Upper lobe of left lung (tissue), 6 donors: ENCODE measurements around the gene PCMTD2. TPM values are rescaled to one million over a fixed set of nuclear protein-coding genes. Genes with fewer than 3 reads are reported as not detected.

ENCODE experiments used
- ATAC-seq, 2 donors: fragments of 200-7000 bp; cut with Tn5 transposase; one replicate each; pipeline ENCODE4 v1.9.1; 2022; ENCODE audit warnings: mild to moderate bottlenecking in 2 of 2, moderate library complexity in 2 of 2; ENCODE audit not compliant: low FRiP score in 2 of 2
- DNase-seq, 2 donors: peaks; one replicate each; pipeline ENCODE4 v3.0.0-alpha.2; 2019 to 2020
- H3K27ac ChIP-seq, 4 donors: fragments of 200-600 bp; sonication (generic); one replicate each; pipeline ENCODE4 v1.5.1; 2016 to 2019
- H3K27me3 ChIP-seq, 4 donors: fragments of 200-600 bp; sonication (generic); one replicate each; pipeline ENCODE4 v1.5.1; 2017 to 2019
- H3K36me3 ChIP-seq, 4 donors: fragments of 200-600 bp; sonication (generic); one replicate each; pipeline ENCODE4 v1.5.1; 2016 to 2019
- H3K4me1 ChIP-seq, 4 donors: fragments of 200-600 bp; sonication (generic); one replicate each; pipeline ENCODE4 v1.5.1; 2018 to 2019
- H3K4me3 ChIP-seq, 4 donors: fragments of 200-600 bp; sonication (generic); one replicate each; pipeline ENCODE4 v1.5.1; 2017 to 2019; ENCODE audit warnings: mild to moderate bottlenecking in 2 of 4, moderate library complexity in 1 of 4
- H3K9me3 ChIP-seq, 4 donors: fragments of 200-600 bp; sonication (generic); one replicate each; pipeline ENCODE4 v1.5.1; 2018 to 2019
- CTCF ChIP-seq, 6 experiments: fragments of 450-650 bp in 4 of 6; fragments of 200-600 bp in 2 of 6; sonication (generic) in 2 of 6; IDR thresholded peaks; one replicate each; pipeline ENCODE4 v1.5.1; 2016 to 2019; ENCODE audit warnings: antibody characterized with exemption in 6 of 6
- EP300 ChIP-seq, 4 donors: sonication (generic); formaldehyde crosslinking; IDR thresholded peaks; one replicate each; pipeline ENCODE4 v1.5.1; 2017; ENCODE audit warnings: antibody characterized with exemption in 4 of 4, control low read depth in 2 of 4
- POLR2A ChIP-seq, 4 donors: fragments of 450-650 bp; IDR thresholded peaks; one replicate each; pipeline ENCODE4 v1.5.1; 2016 to 2017; ENCODE audit warnings: antibody characterized with exemption in 4 of 4, mild to moderate bottlenecking in 2 of 4
- POLR2AphosphoS5 ChIP-seq, 2 donors: sonication (generic); formaldehyde crosslinking; IDR thresholded peaks; one replicate each; pipeline ENCODE4 v1.5.1; 2017; ENCODE audit warnings: antibody characterized with exemption in 2 of 2
- WGBS, 2 donors: methylation state at CpG; one replicate each; pipeline ENCODE4 v1.1.5; 2017 to 2018; 5-methylcytosine and 5-hydroxymethylcytosine counted together
- total RNA-seq, 6 donors: library from RNA; depleted of rRNA in 4 of 6; stranded (reverse); fragments of >200 nt in 4 of 6; gene quantifications; one replicate each; pipeline versions ENCODE4 v1.1.0 to v1.2.1, GENCODE V29; 2016 to 2021
- donor health status: DM: no; HTN: no; CAD: no; lungs with moderate emphysema.
- donor health status: DM: no; HTN: yes; CAD: no; lungs with severe emphysema.

The PCMTD2 gene
- total RNA-seq, 6 donors from 2014 or later = 37.4 to 95.3 (median 44.4) TPM

DNA sequence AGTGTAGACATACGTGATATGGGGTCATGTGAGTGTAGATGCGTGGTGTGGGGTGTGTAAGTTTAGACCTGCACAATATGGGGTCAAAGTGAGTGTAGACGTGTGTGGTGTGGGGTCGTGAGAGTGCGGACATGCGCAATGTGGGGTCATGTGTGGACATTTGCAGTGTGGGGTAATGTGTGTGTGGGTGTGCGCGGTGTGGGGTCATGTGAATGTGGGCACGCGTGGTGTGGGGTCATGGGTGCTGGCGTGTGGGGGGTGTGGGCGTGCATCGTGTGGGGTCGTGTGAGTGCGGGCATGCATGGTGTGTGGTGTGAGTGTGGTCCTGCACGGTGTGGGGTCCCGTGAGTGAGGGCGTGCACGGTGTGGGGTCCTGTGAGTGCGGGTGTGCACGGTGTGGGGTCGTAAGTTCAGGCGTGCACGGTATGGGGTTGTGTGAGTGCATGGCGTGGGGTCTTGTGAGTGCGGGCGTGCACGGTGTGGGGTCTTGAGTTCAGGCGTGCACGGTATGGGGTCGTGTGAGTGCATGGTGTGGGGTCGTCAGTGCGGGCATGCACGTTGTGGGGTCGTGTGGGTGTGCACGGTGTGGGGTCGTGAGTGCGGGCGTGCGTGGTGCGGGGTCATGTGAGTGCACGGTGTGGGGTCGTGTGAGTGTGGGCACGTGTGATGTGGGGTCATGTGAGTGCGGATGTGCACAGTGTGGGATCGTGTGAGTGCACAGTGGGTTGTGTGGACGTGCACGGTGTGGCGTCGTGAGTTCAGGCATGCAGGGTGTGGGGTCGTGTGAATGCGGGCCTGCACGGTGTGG is 14.3 kb downstream of the PCMTD2 start:
- 94 to 96% methylated on average over 53 of the region's 53 CpGs for WGBS, 2 donors
- no peak overlapping the region for H3K4me3 ChIP-seq
- DNase-seq = peak in 1 of 2 donors; percentile 68
- ATAC-seq = peak; percentile 31 to 68
- no peak overlapping the region for H3K27ac ChIP-seq
- H3K4me1 ChIP-seq = no peaks in the 10 kb centered on the region
- no peaks in the 10 kb centered on the region for H3K9me3 ChIP-seq
- peaks cover 0 to 47% (median 18%) of the 10 kb centered on the region in 4 donors for H3K36me3 ChIP-seq
- no peaks in the 10 kb centered on the region for H3K27me3 ChIP-seq
- no peak for TF ChIP-seq EP300 (IDR thresholded peaks at IDR 0.05)
- TF ChIP-seq POLR2AphosphoS5 (IDR thresholded peaks at IDR 0.05) = no peak
- TF ChIP-seq POLR2A (IDR thresholded peaks at IDR 0.05) = no peak
- no peak for TF ChIP-seq CTCF (IDR thresholded peaks at IDR 0.05)

- Histone ChIP-seq H3K27ac (no peak overlapping the region), H3K9me3 (no peaks in the 10 kb centered on the region), H3K36me3 (peaks cover 0 to 36% (median 10%) of the 10 kb centered on the region in 4 donors), H3K4me3 (no peak overlapping the region), H3K27me3 (no peaks in the 10 kb centered on the region), H3K4me1 (no peaks in the 10 kb centered on the region)
- TF ChIP-seq EP300 (IDR thresholded peaks at IDR 0.05) (no peak), CTCF (IDR thresholded peaks at IDR 0.05) (no peak), POLR2A (IDR thresholded peaks at IDR 0.05) (no peak), POLR2AphosphoS5 (IDR thresholded peaks at IDR 0.05) (no peak)
- 89 to 92% methylated on average over 11 of the region's 11 CpGs for WGBS, 2 donors
- DNase-seq = peak in 1 of 2 donors; percentile 37
- ATAC-seq = no peak
Observed at GRCh38 chr20:64271636-64272035, 16.1 kb downstream of the PCMTD2 start.

DNA sequence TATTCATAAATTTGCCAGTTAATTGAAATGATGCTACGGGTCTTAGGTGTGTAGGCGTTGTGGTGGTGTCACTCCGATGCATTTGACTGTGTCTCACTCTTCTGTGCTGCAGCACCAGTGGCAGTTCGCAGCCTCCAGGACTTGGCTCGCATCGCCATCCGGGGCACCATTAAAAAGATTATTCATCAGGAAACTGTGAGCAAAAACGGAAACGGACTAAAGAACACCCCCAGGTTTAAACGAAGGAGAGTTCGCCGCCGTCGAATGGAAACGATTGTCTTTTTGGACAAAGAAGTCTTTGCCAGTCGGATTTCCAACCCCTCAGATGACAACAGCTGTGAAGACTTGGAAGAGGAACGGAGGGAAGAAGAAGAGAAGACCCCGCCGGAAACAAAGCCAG is 17.6 kb downstream of the PCMTD2 start:
- Histone ChIP-seq H3K27ac (no peak overlapping the region), H3K36me3 (peaks cover 0 to 25% (median 9%) of the 10 kb centered on the region in 4 donors), H3K4me1 (no peaks in the 10 kb centered on the region), H3K9me3 (no peaks in the 10 kb centered on the region), H3K4me3 (no peak overlapping the region), H3K27me3 (no peaks in the 10 kb centered on the region)
- TF ChIP-seq CTCF (IDR thresholded peaks at IDR 0.05) = no peak
- TF ChIP-seq EP300 (IDR thresholded peaks at IDR 0.05) = no peak
- TF ChIP-seq POLR2AphosphoS5 (IDR thresholded peaks at IDR 0.05) = no peak
- TF ChIP-seq POLR2A (IDR thresholded peaks at IDR 0.05) = no peak
- DNase-seq (no peak), ATAC-seq (no peak)
- 94 to 95% methylated on average over 19 of the region's 19 CpGs for WGBS, 2 donors

DNA sequence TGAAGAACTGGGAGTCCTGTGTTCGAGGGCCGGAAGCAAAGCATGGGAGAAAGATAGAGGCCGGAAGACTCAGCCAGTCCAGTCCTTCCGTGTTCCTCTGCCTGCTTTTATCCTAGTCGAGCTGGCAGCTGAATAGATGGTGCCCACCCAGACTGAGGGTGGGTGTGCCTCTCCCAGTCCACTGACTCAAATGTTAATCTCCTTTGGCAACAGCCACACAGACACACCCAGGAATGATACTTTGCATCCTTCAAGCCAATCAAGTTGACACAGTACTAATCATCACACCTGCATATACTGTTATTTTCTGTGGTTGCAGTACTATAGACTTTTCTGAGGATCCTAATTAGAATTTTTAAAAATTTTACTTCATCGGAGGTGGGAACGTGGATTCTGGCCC is 21.3 kb downstream of the PCMTD2 start:
- Histone ChIP-seq H3K27ac (no peak overlapping the region), H3K4me1 (no peaks in the 10 kb centered on the region), H3K27me3 (no peaks in the 10 kb centered on the region), H3K4me3 (no peak overlapping the region), H3K36me3 (peaks cover 0 to 19% (median 6%) of the 10 kb centered on the region in 4 donors), H3K9me3 (no peaks in the 10 kb centered on the region)
- no peak for DNase-seq
- ATAC-seq = no peak
- WGBS, 2 donors = 90 to 94% methylated on average over 7 of the region's 7 CpGs
- no peak for TF ChIP-seq CTCF (IDR thresholded peaks at IDR 0.05)
- no peak for TF ChIP-seq POLR2AphosphoS5 (IDR thresholded peaks at IDR 0.05)
- no peak for TF ChIP-seq POLR2A (IDR thresholded peaks at IDR 0.05)
- no peak for TF ChIP-seq EP300 (IDR thresholded peaks at IDR 0.05)
